ENCODE results near the gene SETD2. TPM values are rescaled to one million over a fixed set of nuclear protein-coding genes. Genes with fewer than 3 reads are reported as not detected.

SETD2 gene
- total and polyA plus RNA-seq, 9 of the 15 experiments (the other 6 are each of a cell fraction or from before 2014, with no cell fraction given) = 8.2 to 44.0 (median 33.6) TPM

DNA sequence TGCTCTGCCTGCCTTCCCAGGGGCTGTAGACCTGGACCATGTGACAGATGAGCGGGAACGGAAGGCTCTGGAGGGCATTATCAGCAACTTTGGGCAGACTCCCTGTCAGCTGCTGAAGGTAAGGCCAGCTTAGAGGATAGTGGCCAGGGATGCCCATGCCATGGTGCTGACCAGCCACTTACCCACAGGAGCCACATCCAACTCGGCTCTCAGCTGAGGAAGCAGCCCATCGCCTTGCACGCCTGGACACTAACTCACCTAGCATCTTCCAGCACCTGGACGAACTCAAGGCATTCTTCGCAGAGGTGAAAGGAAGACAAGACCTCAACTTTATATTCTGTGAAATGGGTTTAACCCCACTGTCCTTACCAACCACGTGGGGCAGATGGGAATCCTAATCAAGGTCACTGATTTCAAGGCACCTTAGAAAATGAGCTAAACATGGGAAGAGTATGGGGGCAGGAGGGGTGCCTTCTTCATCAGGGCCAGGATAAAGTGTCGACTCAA lies 157.7 kb downstream of the SETD2 start (continued):
- TF ChIP-seq, protein P1, sequence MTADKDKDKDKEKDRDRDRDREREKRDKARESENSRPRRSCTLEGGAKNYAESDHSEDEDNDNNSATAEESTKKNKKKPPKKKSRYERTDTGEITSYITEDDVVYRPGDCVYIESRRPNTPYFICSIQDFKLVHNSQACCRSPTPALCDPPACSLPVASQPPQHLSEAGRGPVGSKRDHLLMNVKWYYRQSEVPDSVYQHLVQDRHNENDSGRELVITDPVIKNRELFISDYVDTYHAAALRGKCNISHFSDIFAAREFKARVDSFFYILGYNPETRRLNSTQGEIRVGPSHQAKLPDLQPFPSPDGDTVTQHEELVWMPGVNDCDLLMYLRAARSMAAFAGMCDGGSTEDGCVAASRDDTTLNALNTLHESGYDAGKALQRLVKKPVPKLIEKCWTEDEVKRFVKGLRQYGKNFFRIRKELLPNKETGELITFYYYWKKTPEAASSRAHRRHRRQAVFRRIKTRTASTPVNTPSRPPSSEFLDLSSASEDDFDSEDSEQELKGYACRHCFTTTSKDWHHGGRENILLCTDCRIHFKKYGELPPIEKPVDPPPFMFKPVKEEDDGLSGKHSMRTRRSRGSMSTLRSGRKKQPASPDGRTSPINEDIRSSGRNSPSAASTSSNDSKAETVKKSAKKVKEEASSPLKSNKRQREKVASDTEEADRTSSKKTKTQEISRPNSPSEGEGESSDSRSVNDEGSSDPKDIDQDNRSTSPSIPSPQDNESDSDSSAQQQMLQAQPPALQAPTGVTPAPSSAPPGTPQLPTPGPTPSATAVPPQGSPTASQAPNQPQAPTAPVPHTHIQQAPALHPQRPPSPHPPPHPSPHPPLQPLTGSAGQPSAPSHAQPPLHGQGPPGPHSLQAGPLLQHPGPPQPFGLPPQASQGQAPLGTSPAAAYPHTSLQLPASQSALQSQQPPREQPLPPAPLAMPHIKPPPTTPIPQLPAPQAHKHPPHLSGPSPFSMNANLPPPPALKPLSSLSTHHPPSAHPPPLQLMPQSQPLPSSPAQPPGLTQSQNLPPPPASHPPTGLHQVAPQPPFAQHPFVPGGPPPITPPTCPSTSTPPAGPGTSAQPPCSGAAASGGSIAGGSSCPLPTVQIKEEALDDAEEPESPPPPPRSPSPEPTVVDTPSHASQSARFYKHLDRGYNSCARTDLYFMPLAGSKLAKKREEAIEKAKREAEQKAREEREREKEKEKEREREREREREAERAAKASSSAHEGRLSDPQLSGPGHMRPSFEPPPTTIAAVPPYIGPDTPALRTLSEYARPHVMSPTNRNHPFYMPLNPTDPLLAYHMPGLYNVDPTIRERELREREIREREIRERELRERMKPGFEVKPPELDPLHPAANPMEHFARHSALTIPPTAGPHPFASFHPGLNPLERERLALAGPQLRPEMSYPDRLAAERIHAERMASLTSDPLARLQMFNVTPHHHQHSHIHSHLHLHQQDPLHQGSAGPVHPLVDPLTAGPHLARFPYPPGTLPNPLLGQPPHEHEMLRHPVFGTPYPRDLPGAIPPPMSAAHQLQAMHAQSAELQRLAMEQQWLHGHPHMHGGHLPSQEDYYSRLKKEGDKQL (CRISPR knock-in tag; IDR thresholded peaks at IDR 0.05; ENCODE audit: borderline replicate concordance) = no peak
- TF ChIP-seq ZNF316 (IDR thresholded peaks at IDR 0.05) (no peak), DIDO1 (tag; IDR thresholded peaks at IDR 0.05; ENCODE audit: low read depth) (no peak)
